Activated CD4-positive, alpha-beta T cell treated with anti-CD3 and anti-CD28 coated beads, Interleukin-2, amount 50 U/mL, for 24 hours (primary cell): Measurements from ENCODE around the gene GANAB.

ENCODE experiments used
- DNase-seq, 2 donors: peaks; one replicate each; pipeline ENCODE4 v3.0.0-alpha.2; 2020; ENCODE audit warnings: low read depth in 1 of 2, low spot score in 1 of 2

Gene GANAB

GRCh38 chr11:62575156-62575555 is 71.3 kb downstream of the GANAB start:
- DNase-seq = no peak
